Dedifferentiated amniotic fluid mesenchymal stem cell (primary cell): ENCODE measurements around the gene PLD5.
A peak's percentile ranks its signal among the peaks of the same experiment; 100 is the strongest.
"Not testable (repeated sequence)": the region's sequence is repeated elsewhere in the genome, so short reads cannot be mapped to it uniquely, and the experiment has no call there.

Experiments
- DNase-seq: peaks from one replicate; pipeline ENCODE4 v3.0.0-alpha.2; 2016; ENCODE audit errors: extremely low spot score

The PLD5 gene

DNA sequence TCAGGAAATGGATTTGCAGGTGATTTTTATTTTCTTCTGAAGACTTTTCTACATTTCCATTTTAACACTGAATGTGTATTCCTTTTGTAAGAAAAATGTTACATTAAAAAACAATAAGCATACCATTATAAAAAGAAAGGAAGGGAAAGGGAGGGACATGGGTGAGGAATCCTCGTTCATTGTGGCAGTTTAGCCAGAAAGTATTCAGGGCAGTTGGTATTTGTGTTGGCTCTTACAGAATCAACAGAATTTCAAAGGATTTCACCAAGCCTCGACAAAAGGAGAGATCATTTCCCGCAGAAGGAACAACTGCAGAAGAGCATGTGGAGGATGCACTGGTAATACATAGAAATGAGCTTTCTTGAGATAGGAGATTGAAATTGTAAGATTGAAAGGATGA lies 35.0 kb downstream of the PLD5 start:
- DNase-seq = no peak

DNA sequence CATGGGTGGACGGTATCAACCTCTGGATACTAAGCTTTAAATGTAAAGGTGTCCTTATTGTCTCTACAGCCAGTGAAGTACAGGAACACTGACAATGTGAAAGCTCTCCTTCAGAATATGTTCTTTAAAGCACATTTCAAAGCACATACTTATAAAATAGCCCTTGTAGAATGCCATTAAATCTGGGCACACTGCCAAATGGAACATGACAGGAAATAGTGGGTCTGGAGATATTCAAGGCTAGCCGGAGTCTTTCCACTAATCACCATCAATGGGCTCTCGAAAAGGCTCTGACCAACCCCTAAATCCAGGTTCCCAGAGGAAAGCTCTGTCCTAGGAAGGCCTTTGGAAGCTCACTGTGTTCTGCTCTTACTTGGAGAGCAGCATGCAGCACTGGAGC lies 46.6 kb downstream of the PLD5 start:
- no peak for DNase-seq

DNA sequence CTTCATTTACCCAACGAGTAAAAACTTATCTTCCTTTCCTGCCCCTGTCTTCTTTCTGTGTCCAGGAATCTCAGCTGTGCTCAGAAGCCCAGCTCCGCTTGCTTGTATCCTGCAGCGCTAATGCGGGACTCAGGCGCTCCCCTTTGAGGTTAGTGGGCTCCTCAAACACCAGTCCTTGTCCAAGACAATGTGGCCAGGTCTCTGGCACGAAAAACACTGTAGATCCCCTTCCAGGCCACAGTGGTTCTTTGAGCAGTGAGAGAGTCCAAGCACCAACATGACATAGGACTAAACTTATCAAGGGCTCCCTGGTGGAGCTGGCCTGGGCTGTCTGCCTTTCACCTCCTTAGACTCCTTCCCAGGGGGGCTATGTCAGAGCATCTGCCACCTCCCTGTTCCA lies 53.7 kb downstream of the PLD5 start:
- no peak for DNase-seq

DNA sequence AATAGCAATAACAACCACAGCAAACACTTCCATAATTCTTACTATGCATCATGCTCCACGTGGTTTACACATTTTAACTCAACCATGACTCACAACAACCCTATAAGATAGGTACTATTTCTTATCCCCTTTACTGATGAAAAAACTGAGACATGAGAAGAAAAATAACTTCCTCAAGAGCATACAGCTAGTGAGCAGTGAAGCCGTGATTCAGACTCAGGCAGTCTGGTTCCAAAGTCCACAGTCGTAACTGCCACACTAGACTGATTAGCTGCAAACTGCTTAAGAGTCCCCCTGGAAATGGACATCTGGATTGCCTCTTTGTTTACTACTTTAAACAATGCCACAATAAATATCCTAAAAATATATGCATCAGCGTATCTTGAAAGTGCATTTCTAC lies 55.7 kb downstream of the PLD5 start:
- no peak for DNase-seq

DNA sequence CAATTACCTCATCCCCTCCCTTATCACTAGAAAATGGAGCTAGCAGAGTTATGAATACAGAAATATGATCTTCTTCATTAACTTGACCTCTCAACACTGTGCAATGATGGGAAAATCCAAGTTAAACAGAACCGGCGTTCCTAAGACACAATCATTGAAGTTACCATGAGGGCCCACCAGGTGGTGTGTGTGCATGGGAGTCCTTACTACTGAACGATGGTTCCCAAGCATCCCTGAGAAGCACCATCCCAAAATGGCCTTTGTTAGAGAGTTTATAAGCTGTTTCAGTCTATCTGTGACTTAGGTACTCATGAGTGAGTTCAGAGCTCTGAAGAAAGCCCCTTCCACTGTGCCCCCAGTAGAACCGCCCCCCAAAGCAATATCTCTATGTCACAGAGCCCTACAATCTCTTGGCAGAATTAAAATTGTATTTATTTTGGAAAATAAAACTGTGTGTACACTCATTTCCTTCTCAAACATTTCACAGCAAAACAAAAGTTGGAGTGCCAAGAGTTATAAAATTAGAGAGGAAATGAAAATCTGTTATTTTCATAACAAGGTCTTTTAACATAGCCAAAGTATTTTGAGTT lies 56.8 kb downstream of the PLD5 start:
- DNase-seq = no peak

DNA sequence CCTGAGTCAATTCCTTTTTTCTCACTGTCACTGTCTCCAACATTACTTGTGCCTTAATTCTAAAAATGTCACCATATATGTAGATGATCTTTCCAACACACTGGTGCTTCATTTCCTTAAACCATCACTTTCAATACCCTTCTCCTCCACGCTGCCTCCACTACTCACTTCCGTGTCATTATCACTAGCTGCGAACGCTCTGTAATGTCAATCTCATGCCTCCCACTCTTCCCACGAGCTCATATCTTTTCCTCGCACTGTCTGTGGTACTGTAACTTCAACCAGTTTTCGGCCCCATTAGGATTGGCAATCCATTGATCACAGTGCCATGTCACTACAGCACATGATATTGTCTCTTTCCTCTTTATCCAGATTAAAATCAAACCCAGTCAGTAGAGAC lies 61.6 kb downstream of the PLD5 start:
- DNase-seq = no peak

DNA sequence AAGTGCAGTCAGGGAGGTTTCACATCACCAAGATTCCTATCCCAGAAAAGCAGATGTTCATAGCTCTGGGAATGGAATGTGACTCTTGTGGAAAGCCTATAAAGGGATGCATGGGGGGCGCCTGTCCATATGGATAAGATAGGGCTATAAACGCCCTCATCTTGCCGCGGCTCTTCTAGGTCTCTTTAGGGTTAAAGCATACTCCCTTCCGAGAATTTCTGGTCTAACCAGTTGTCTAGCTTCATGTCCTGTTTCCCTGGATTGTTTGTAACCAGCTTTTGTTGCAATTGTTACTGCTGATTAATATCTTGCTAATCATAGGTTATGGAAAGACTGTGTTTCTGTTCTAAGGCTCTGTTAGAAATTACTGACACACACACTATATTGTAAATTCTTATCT lies 64.8 kb downstream of the PLD5 start:
- DNase-seq = not testable (repeated sequence)

DNA sequence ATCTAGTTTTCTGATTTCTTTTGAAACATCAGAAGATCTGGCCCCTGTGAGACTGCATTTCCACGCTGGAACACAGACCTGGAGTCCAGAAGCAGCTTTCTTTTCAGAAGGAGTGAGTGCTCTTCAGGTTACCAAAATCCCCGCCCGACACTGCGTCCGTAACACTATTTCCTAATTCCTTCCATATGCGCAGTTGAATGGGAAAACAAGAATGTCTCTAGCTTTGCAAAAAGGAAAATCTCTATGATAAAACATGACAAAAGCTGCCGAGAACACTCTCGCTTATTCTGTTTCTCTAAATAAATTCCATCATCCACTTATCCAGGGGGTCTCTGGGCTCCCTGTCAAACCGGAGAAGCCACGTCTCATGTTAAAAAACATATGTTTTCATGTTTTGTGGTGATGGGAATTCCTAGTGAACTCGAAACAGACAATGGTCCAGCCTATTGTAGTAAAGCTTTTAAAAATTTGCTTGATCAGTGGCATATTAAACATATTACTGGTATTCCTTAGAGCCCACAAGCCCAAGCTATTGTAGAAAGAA lies 67.7 kb downstream of the PLD5 start:
- DNase-seq = no peak

DNA sequence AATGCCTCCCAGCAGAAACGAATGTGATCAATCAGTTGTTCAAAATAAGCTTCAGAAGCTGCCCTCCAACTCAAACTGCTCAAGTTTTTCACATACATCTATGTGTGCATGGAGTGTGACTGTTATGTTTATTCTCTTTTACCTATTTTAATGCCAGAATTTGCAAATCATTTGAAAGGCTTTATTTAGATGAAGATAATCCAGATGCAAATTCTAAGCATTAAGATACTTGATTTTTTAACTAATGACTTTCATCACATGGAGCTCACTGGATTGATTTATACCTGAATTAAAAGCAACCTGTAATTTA lies 69.5 kb downstream of the PLD5 start:
- DNase-seq = no peak

DNA sequence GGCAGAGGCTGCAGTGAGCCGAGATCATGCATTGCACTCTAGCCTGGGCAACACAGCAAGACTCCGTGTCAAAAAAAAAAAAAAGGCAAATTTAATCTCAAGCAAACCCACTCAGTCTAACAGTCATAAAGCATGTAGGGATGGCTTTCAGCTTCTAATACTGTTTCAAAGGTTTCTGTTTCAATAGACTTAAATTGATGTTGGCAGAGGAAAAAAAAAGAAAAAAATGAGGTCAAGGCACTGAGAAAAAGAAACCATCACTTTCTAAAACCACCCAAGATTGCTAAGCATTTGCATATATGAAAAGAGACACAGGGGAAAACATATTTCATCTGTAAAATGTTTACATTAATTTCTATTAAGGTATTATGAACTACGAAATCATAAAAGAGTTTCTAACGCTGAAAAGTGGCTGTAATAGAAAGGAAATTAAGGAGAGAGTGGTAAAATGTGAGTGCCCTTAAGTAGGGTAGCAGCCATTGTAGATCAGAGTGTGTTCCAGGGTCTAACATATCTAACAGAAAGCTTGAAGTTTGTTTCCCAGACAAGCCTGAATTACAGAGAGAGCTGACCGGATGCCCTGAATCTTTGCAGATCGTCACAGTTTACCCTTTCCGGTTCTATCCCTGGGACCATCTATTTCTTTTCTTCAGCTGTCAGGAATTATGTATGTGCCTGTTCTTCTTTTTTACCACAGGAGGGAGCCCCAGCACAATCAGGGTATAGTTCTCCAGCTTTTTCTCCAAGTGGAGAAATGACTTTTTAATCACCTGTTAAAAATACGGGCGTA lies 70.0 kb downstream of the PLD5 start:
- peak; percentile 48 for DNase-seq

DNA sequence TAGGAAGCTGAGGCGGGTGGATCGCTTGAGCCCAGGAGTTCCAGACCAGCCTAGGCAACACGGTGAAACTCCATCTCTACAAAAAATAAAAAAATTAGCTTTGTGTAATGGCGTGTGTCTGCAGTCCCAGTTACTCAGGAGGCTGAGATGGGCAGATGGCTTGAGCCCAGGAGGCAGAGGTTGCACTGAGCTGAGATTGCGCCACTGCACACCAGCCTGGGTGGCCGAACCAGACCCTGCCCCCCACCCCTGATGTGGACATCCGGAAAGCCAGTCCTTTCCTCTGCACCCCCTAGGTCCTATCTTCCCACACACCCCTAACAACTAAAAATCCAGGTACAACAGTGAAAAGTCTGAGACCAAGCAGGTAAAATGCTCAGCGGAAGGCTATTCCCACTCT lies 71.9 kb downstream of the PLD5 start:
- DNase-seq = no peak

DNA sequence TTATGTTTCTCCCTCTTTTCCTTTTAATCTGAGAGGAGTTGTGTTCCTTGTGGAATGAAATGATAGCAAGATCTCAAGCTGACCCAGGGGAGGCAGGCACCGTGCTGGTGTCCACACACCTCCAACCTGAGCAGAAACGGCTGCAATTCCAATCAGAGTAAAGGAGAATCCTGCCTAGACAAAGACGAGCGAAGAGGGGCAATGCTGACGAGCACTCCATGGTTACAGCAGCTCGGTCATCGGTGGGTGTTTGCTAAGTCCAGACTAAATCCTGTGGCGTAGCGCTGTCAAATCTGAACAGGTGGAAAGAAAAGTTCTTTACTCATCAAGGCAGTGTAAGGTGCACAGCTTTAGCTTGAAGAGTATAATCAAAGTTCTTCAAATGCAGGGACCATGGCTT lies 74.8 kb downstream of the PLD5 start:
- no peak for DNase-seq

DNA sequence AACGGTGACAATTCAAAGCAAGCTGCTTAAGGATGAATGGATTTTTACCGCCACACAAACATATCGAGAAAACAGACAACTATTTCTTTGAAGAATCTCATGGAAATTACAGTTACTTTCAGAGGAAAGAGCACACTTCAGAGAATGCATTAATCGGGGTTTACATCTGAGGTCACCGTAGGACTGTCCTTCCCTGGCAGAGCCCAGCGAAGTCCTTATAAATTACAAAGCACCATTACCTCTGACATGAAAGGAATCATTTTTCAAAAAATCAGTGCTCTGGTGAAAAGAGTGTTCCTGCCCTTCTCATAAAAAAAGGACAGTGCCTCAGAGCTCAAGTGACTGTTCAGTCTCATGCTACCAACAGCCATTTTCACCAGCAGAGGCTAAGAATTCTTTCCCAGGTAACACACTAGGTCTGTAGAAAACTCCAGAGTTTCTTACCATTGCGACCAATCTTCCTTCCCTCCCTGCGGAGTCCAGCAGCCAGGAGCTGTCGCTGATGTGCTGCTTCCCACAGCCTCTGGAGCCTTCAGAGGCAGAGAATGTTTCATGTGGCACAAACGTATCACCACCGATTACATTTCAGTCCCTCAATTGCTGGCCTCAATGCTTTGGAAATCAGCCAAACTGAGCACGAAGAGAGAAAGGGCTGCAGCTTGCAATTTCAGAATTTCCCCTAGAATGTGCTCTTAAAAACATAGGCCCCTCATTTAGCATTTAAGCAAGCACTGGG lies 75.4 kb downstream of the PLD5 start:
- DNase-seq = no peak

DNA sequence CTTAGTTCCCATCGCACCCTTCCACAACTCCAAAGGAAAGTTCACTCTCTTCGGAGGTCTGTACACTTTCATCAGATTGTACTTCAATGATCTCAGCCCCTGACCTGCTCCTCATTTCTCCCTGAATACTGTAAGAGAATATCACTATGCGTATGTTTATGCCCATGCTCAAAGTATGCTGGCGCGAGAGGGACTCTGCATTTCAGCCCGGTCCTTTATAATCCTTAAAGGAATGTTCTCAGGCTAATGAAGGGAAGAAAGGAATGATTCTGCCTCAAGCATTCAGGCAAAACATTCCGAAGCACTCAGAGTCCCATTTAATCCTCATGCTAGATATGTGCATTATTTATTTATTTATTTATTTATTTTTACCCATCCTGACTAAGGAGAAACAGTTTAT lies 76.8 kb downstream of the PLD5 start:
- no peak for DNase-seq

DNA sequence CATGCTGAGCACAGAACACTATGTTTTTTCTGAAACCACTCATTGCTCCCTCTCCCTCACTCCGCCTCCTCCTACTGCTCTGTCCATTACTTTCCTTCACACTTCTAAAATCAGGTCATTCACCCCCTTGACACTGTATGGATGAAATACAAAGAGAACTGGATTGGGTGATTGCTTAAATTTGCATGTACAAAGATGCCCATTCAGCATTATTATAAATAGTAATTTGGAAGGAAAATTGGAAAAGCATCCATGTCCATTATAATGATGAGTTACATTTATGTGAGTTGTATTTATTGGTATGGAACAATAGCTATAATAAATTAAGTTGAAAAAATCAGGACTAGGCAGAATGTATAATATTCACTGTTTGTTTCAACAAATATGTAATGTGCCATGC lies 83.7 kb downstream of the PLD5 start:
- no peak for DNase-seq

DNA sequence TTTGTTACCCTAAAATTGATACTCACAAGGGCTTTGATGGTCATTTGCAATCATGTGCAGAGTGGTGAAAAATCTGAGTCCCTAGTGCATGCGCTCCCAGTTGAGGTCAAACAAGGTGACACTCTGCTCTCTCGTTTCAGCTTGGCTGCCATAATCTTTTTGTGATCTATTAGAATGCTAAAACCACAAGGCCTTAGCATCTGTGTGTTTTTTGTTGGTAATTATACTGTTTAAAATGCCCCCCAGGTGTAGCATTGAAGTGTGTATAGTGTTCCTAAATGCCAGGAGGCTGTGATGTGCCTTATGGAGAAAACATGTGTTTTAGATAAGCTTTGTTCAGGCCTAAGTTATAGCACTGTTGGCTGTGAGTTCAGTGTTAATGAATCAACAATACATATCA lies 89.3 kb downstream of the PLD5 start:
- no peak for DNase-seq

DNA sequence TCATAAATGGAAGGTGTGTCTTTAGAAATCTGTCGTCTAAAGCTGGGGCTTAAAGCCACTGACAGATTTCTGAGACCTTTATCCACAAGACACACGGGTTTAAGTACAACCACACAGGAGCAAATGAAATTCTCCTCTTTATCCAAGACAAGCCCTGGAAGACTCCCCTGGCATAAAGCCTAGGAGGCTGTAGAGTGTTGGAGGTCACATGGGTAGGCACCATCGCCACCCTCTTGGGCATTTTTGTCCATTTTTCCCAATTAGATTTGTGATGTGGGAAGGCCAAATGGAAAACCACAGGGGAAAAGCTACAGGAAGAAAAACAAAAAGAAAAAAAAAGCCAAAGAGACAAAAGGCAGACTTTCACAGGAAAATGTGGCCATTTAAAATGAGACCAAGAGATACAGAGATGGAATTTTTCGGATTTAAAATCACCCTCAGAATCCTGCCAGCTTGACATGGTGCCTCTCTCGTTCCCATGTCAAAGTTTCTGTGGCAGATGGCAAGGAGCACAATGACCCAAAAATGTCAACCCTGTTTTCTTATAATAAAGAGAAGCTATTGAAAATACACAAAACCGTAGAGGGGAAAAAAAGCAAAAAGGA lies 91.9 kb downstream of the PLD5 start:
- DNase-seq = no peak

DNA sequence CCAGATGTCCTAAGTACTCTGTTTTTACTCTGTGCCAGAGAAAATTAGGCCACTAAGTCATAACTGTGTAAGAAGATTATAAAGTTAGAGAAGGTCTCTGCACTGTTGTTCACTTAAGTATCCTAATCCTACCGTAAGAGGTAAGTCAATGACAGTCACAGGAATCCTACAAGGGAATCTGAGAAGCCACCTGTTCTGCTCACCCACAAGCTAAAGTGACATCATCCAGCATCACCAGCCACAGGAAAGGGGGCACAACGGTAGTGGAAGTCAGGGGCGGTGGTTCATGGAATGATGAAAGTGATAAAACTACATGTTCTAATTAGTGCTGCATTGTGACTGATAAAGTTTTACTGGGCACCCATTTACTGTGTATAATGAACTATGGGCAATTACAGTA lies 92.7 kb downstream of the PLD5 start:
- no peak for DNase-seq

DNA sequence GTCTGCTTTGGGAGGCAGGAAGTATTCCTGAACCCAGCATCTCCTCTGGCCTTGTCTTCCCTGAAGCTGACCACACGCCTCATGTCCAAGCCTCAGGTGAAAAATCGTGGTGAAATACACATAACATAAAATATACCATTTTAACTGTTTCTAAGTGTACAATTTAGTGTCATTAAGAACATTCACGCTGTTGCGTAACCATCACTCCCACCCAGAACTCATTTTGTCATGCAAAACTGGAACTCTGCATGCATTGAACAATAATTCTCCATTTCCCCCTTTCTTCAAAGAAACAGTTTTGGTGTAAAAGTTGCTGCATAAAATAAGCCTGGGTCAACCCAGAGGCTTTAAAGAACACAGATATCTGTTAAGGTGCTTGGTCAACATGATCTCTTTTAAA lies 93.5 kb downstream of the PLD5 start:
- no peak for DNase-seq

DNA sequence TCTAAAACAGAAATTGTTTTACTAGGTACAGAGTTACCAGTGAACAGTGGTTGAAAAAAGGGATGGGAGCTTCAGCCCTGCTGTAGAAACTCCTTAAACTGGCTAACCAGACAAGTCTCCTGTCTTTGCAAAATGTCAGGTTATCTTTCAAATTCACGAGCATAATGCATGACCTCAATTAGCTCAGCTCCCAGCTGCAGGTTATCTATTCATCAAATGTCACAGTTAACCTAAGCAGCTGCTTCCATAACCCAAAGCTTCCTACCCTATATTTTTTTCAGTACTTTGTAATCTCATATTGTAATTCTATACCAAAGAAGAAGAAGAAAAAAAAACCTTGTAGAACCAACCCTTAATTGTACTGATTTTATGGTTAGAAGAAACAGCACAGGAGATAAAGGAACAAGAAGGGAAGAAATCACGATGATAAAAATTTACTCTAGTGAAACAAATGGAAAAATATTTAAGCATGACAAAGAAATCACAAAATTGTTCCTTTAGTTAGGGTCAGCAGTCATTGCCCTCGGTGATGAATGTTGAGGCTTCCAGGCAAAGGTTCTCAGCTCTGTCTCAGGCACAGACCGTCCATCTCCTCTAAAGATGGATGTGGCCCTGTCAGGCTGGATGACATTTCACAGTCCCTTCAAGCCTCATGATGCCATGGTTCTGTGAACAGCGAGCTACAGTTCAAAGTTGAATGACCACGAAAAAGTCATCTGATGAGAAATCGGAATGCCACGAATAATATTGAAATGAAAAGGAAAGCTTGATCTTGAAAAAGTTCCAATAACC lies 95.9 kb downstream of the PLD5 start:
- DNase-seq = no peak

DNA sequence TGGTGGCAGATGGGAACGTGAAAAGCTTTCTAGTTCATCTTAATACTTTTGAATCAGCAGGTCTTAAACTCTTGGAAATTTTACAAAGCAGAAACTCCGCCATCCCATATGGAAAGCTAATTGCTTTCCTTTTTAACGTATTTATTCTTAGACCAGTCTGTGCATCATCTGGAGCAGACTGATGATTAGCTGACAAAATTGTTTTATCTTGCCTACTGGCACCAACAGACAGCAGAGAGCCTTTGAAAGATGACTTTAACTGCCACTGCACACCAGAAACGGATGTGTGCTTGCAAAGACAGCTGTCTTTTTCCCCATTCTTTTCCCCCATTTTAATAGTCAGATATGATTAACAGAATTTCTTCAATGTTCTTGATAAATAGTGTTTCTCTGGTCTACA lies 97.0 kb downstream of the PLD5 start:
- DNase-seq = no peak
